ENCODE results near the gene TUBA3D. TPM values are rescaled to one million over a fixed set of nuclear protein-coding genes. Genes with fewer than 3 reads are reported as not detected.
"Not testable (repeated sequence)": the region's sequence is repeated elsewhere in the genome, so short reads cannot be mapped to it uniquely, and the experiment has no call there.

Gene TUBA3D
- total and polyA plus RNA-seq, 4 donors = 0.02 TPM; not detected in 3

DNA sequence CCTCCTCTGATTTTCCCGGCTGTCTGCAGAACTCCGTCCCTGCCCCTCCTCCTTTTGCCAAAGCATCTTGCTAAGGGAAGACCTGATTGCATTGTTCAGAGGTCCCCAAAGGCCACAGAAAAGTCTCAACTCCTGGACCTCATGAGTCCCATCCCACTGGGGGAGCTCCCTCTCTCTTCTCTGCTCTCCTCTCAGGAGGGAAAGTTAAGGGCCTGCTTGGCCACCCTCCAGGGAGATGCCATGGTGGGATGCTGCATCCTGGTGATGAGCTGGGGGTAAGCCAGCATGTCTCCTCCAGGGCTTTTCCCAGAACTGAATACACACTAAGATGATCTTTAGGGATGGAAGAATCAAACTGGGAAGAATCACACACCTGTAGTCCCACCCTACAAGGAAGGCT is 2.7 kb upstream of the TUBA3D start:
- not testable (repeated sequence) for H3K4me1 ChIP-seq (ENCODE audit: control insufficient read depth in 5 of 5, insufficient read depth in 5 of 5, low read length in 5 of 5); ATAC-seq (ENCODE audit: insufficient read depth, low FRiP score)
- WGBS, 2 donors = 90 to 100% methylated on average over 2 of the region's 2 CpGs

DNA sequence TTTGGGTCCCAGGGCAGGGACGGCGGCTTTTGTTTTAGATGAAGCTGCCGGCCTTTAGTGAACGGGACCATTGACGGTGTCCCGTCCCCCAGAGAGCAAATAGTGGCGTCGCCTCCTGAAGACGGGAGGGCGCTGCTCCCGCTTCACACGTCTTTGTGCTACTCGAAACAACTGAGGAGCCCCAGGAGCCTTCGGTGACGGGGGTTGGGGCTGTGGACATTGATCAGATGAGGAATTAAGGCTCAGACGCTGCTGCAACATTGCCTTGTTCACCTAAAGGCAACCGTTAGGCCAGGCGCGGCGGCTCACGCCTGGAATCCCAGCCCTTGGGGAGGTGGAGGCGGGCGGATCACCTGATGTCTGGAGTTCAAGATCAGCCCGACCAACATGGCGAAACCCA is 444 bp downstream of the TUBA3D start:
- ATAC-seq (ENCODE audit: insufficient read depth, low FRiP score) = not testable (repeated sequence)

More for the DNA sequence above, 2.7 kb upstream of the TUBA3D start:
- H3K36me3 ChIP-seq (ENCODE audit: control insufficient read depth in 4 of 4, insufficient read depth in 4 of 4, low read length in 4 of 4); H3K27ac ChIP-seq (ENCODE audit: low read depth in 1 of 2, low read length in 1 of 2); H3K9ac ChIP-seq (ENCODE audit: insufficient read depth in 1 of 2, low read length in 2 of 2); DNase-seq; H3K9me3 ChIP-seq (ENCODE audit: control insufficient read depth in 4 of 4, insufficient read depth in 3 of 4, low read length in 3 of 4); H3K4me3 ChIP-seq; H3K27me3 ChIP-seq (ENCODE audit: control insufficient read depth in 3 of 3, insufficient read depth in 3 of 3, low read length in 2 of 3): not testable (repeated sequence)

GRCh38 chr2:131477227-131477626 is 1.3 kb downstream of the TUBA3D start:
- WGBS, 2 donors = 78 to 91% methylated on average over 1 of the region's 1 CpG
- not testable (repeated sequence) for H3K27me3 ChIP-seq (ENCODE audit: control insufficient read depth in 3 of 3, insufficient read depth in 3 of 3, low read length in 2 of 3); H3K36me3 ChIP-seq (ENCODE audit: control insufficient read depth in 4 of 4, insufficient read depth in 4 of 4, low read length in 4 of 4); H3K9ac ChIP-seq (ENCODE audit: insufficient read depth in 1 of 2, low read length in 2 of 2); DNase-seq; H3K9me3 ChIP-seq (ENCODE audit: control insufficient read depth in 4 of 4, insufficient read depth in 3 of 4, low read length in 3 of 4); H3K4me3 ChIP-seq; ATAC-seq (ENCODE audit: insufficient read depth, low FRiP score); H3K4me1 ChIP-seq (ENCODE audit: control insufficient read depth in 5 of 5, insufficient read depth in 5 of 5, low read length in 5 of 5)
- peak overlapping the region in 1 of 2 donors; percentile 62 for H3K27ac ChIP-seq (ENCODE audit: low read depth in 1 of 2, low read length in 1 of 2)

More for the DNA sequence above, 444 bp downstream of the TUBA3D start:
- not testable (repeated sequence) for H3K9me3 ChIP-seq (ENCODE audit: control insufficient read depth in 4 of 4, insufficient read depth in 3 of 4, low read length in 3 of 4); DNase-seq; H3K27ac ChIP-seq (ENCODE audit: low read depth in 1 of 2, low read length in 1 of 2); H3K27me3 ChIP-seq (ENCODE audit: control insufficient read depth in 3 of 3, insufficient read depth in 3 of 3, low read length in 2 of 3); H3K36me3 ChIP-seq (ENCODE audit: control insufficient read depth in 4 of 4, insufficient read depth in 4 of 4, low read length in 4 of 4); H3K9ac ChIP-seq (ENCODE audit: insufficient read depth in 1 of 2, low read length in 2 of 2); H3K4me3 ChIP-seq; H3K4me1 ChIP-seq (ENCODE audit: control insufficient read depth in 5 of 5, insufficient read depth in 5 of 5, low read length in 5 of 5)
- WGBS, 2 donors = 97 to 99% methylated on average over 25 of the region's 25 CpGs

GRCh38 chr2:131478074-131478849 is 2.3 kb downstream of the TUBA3D start:
- H3K4me3 ChIP-seq; H3K27me3 ChIP-seq (ENCODE audit: control insufficient read depth in 3 of 3, insufficient read depth in 3 of 3, low read length in 2 of 3); ATAC-seq (ENCODE audit: insufficient read depth, low FRiP score); H3K9ac ChIP-seq (ENCODE audit: insufficient read depth in 1 of 2, low read length in 2 of 2); DNase-seq; H3K4me1 ChIP-seq (ENCODE audit: control insufficient read depth in 5 of 5, insufficient read depth in 5 of 5, low read length in 5 of 5); H3K9me3 ChIP-seq (ENCODE audit: control insufficient read depth in 4 of 4, insufficient read depth in 3 of 4, low read length in 3 of 4); H3K36me3 ChIP-seq (ENCODE audit: control insufficient read depth in 4 of 4, insufficient read depth in 4 of 4, low read length in 4 of 4): not testable (repeated sequence)
- 88 to 89% methylated on average over 15 to 16 of the region's 18 CpGs for WGBS, 2 donors
- peak overlapping the region in 1 of 2 donors; percentile 85 for H3K27ac ChIP-seq (ENCODE audit: low read depth in 1 of 2, low read length in 1 of 2)

GRCh38 chr2:131478850-131479461 is 3.0 kb downstream of the TUBA3D start:
- not testable (repeated sequence) for H3K36me3 ChIP-seq (ENCODE audit: control insufficient read depth in 4 of 4, insufficient read depth in 4 of 4, low read length in 4 of 4); H3K4me1 ChIP-seq (ENCODE audit: control insufficient read depth in 5 of 5, insufficient read depth in 5 of 5, low read length in 5 of 5); H3K9me3 ChIP-seq (ENCODE audit: control insufficient read depth in 4 of 4, insufficient read depth in 3 of 4, low read length in 3 of 4); H3K4me3 ChIP-seq; H3K27me3 ChIP-seq (ENCODE audit: control insufficient read depth in 3 of 3, insufficient read depth in 3 of 3, low read length in 2 of 3); ATAC-seq (ENCODE audit: insufficient read depth, low FRiP score); DNase-seq; H3K9ac ChIP-seq (ENCODE audit: insufficient read depth in 1 of 2, low read length in 2 of 2)
- 93 to 96% methylated on average over 9 of the region's 9 CpGs for WGBS, 2 donors
- H3K27ac ChIP-seq (ENCODE audit: low read depth in 1 of 2, low read length in 1 of 2) = peak overlapping the region in 1 of 2 donors; percentile 85

DNA sequence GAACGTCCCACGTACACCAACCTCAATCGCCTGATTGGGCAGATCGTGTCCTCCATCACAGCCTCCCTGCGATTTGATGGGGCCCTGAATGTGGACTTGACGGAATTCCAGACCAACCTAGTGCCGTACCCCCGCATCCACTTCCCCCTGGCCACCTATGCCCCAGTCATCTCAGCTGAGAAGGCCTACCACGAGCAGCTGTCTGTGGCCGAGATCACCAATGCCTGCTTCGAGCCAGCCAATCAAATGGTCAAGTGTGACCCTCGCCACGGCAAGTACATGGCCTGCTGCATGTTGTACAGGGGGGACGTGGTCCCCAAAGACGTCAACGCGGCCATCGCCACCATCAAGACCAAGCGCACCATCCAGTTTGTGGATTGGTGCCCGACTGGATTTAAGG is 4.4 kb downstream of the TUBA3D start:
- not testable (repeated sequence) for H3K9ac ChIP-seq (ENCODE audit: insufficient read depth in 1 of 2, low read length in 2 of 2); H3K27me3 ChIP-seq (ENCODE audit: control insufficient read depth in 3 of 3, insufficient read depth in 3 of 3, low read length in 2 of 3); ATAC-seq (ENCODE audit: insufficient read depth, low FRiP score); H3K9me3 ChIP-seq (ENCODE audit: control insufficient read depth in 4 of 4, insufficient read depth in 3 of 4, low read length in 3 of 4); H3K4me1 ChIP-seq (ENCODE audit: control insufficient read depth in 5 of 5, insufficient read depth in 5 of 5, low read length in 5 of 5); H3K36me3 ChIP-seq (ENCODE audit: control insufficient read depth in 4 of 4, insufficient read depth in 4 of 4, low read length in 4 of 4); H3K4me3 ChIP-seq; H3K27ac ChIP-seq (ENCODE audit: low read depth in 1 of 2, low read length in 1 of 2); DNase-seq
- 94 to 96% methylated on average over 16 of the region's 20 CpGs for WGBS, 2 donors

GRCh38 chr2:131482506-131483155 is 6.7 kb downstream of the TUBA3D start:
- DNase-seq = not testable (repeated sequence)

More at GRCh38 chr2:131482506-131483155, 6.7 kb downstream of the TUBA3D start:
- H3K4me1 ChIP-seq (ENCODE audit: control insufficient read depth in 5 of 5, insufficient read depth in 5 of 5, low read length in 5 of 5); H3K27ac ChIP-seq (ENCODE audit: low read depth in 1 of 2, low read length in 1 of 2); H3K9me3 ChIP-seq (ENCODE audit: control insufficient read depth in 4 of 4, insufficient read depth in 3 of 4, low read length in 3 of 4); H3K36me3 ChIP-seq (ENCODE audit: control insufficient read depth in 4 of 4, insufficient read depth in 4 of 4, low read length in 4 of 4); H3K27me3 ChIP-seq (ENCODE audit: control insufficient read depth in 3 of 3, insufficient read depth in 3 of 3, low read length in 2 of 3); H3K4me3 ChIP-seq; H3K9ac ChIP-seq (ENCODE audit: insufficient read depth in 1 of 2, low read length in 2 of 2); ATAC-seq (ENCODE audit: insufficient read depth, low FRiP score): not testable (repeated sequence)
- 92 to 97% methylated on average over 18 to 19 of the region's 19 CpGs for WGBS, 2 donors

All from lung (tissue), 10 donors.